ENCODE data around the gene UTRN. TPM values are rescaled to one million over a fixed set of nuclear protein-coding genes. Genes with fewer than 3 reads are reported as not detected.

The UTRN gene
- total RNA-seq, 1 donor from 2014 or later: 249 TPM

GRCh38 chr6:144334150-144334708 is 49.1 kb downstream of the UTRN start:
- H3K9me3 Mint-ChIP-seq (ENCODE audit: low read depth): no peaks in the 10 kb centered on the region
- H3K4me3 Mint-ChIP-seq (ENCODE audit: low read depth): no peak overlapping the region
- H3K27me3 Mint-ChIP-seq: no peaks in the 10 kb centered on the region
- H3K36me3 Mint-ChIP-seq (ENCODE audit: insufficient read depth): peaks cover 6% of the 10 kb centered on the region
- H3K4me1 Mint-ChIP-seq (ENCODE audit: low read depth): peaks cover 49% of the 10 kb centered on the region
- H3K27ac Mint-ChIP-seq: no peak overlapping the region
- TF ChIP-seq CTCF (IDR thresholded peaks at IDR 0.05; ENCODE audit: unreplicated experiment): no peak
- no peak for DNase-seq (ENCODE audit: low spot score, unreplicated experiment)

Other genes starting within 250 kb of the UTRN start
- gene SF3B5, start 189.8 kb upstream of the UTRN start, total RNA-seq: 115 and 116 TPM in 2 replicates
- not detected in 2 replicates for gene STX11, start 134.8 kb upstream of the UTRN start, total RNA-seq

Data from progenitor cell of endocrine pancreas (in vitro differentiated cells).